GM19372 (cell line): ENCODE results near the gene TNRC6C.

Experiments used
- ATAC-seq: cut with Tn5 transposase; IDR thresholded peaks from one replicate; pipeline ENCODE4 v1.9.1; 2021; ENCODE audit warnings: mild to moderate bottlenecking, low read depth, moderate library complexity; ENCODE audit not compliant: unreplicated experiment

The TNRC6C gene

DNA sequence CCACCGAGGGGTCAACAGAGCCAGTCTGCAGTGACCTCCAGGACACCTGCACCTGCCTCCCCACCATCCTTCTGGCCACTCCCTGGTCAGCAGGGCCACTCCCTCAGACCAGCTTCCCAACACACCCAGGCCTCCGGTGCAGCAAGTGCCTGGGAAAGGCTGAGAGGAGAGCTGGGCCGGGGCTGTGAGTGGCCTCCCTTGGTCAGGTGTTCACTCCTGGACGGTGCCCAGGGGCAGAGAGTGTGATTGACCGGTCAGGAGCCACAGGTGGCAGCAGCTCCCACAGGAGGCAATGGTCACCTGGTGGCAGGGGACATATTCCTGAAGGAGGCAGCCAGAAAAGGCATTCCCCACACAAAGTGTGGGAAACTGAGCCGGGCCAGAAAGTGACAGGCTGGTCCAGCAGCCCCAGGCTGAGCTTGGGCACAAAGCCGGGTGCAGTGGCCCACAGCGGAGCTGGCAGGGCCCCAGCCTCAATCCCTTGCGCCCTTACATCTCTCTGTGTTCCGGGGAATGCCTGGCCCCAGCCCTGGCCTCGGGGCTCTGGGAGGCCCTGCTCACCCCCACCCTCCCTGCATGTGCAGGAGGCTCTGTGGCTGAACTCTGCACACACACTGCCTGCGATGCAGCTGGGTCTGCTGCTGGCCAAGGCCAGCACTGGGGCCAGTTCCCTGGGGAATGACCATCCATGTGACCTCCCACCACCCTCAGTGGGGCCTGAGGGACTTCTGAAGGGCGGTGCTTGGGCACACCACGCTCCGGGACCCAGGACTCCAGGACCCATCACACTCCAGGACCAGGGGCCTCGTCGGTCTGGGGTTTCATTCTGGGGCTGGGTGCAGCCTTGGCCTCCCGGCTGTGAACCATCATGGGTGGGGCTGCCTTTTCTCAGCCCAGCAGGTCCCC is 186.5 kb downstream of the TNRC6C start:
- no peak for ATAC-seq

DNA sequence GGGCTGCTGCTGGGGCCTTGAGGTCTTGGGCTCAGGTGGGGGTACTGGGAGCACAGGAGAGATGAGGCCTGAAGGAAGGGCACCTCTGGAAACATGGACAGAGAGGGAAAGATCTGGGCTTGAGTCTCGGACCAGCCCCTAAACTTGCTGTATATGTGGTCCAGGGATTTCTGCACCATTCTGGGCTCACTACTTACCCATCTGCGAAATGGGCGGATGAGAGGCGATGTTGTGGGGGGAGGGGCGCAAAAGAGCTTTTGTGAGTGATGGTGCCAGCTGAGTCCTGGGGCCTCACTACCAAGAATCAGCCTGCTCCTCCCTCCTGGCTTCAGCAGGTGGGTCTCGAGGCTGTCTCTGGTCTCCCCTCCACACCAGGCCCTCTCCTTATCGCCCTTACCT is 188.0 kb downstream of the TNRC6C start:
- ATAC-seq: no peak

- no peak for ATAC-seq
Observed at GRCh38 chr17:78146881-78147280, 188.4 kb downstream of the TNRC6C start.

- no peak for ATAC-seq
Observed at GRCh38 chr17:78147315-78147998, 189.0 kb downstream of the TNRC6C start.

GRCh38 chr17:78148286-78149016 is 189.9 kb downstream of the TNRC6C start:
- ATAC-seq: no peak

GRCh38 chr17:78151514-78152008 is 193.1 kb downstream of the TNRC6C start:
- ATAC-seq: no peak

DNA sequence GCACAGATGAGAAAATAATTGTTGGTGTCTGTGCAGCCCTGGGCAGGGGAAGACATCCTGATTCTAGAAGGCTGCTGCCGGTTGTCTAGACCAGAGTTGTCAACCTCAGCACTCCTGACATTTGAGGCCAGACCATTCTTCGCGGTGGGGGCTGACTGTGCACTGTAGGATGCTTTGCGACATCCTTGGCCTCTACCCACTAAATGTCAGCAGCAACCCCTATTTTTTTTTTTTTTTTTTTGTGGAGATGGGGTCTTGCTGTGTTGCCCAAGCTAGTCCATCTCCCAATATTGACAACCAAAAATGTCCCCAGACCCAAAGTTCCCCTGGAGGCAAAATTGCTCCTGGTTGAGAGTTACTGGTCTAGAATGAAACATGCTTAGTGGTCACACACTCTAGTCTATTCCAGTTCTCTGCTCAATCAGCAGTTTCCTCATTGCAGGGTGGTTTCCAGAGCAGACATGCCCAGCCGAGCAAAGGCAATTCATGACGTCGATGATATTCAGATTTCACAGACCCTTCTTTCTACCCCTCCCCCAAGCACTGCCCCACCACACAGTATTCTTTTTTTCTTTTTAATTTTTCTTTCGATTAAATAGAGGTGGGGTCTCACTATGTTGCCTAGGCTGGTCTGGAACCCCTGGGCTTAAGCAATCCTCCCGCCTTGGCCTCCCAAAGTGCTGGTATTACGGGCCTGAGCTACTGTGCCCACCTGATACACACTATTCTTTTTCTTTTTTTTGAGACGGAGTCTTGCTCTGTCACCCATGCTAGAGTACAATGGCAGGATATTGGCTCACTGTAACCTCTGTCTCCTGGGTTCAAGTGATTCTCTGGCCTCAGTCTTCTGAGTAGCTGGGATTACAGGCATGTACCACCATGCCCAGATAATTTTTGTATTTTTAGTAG is 196.7 kb downstream of the TNRC6C start:
- no peak for ATAC-seq
